ENCODE measurements around the gene MDP1.

GRCh38 chr14:24187539-24187915 is 28.3 kb downstream of the MDP1 start:
- TF ChIP-seq, protein P1, sequence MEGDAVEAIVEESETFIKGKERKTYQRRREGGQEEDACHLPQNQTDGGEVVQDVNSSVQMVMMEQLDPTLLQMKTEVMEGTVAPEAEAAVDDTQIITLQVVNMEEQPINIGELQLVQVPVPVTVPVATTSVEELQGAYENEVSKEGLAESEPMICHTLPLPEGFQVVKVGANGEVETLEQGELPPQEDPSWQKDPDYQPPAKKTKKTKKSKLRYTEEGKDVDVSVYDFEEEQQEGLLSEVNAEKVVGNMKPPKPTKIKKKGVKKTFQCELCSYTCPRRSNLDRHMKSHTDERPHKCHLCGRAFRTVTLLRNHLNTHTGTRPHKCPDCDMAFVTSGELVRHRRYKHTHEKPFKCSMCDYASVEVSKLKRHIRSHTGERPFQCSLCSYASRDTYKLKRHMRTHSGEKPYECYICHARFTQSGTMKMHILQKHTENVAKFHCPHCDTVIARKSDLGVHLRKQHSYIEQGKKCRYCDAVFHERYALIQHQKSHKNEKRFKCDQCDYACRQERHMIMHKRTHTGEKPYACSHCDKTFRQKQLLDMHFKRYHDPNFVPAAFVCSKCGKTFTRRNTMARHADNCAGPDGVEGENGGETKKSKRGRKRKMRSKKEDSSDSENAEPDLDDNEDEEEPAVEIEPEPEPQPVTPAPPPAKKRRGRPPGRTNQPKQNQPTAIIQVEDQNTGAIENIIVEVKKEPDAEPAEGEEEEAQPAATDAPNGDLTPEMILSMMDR (conservative IDR thresholded peaks at IDR 0.05; ENCODE audit: low read length) = no peak
- TF ChIP-seq EZH2phosphoT487 (IDR thresholded peaks at IDR 0.05; ENCODE audit: borderline replicate concordance) = no peak
